ENCODE measurements around the gene BABAM2.

BABAM2 gene

GRCh38 chr2:28178946-28179345 lies 288.4 kb downstream of the BABAM2 start:
- no peaks in the 10 kb centered on the region for H3K27me3 ChIP-seq (replicated peaks; ENCODE audit: insufficient read depth, low read length)
- no peaks in the 10 kb centered on the region for H3K79me2 ChIP-seq (ENCODE audit: low read length)
- TF ChIP-seq EZH2 (optimal IDR thresholded peaks at IDR 0.05; ENCODE audit: low read depth, low read length) (no peak), EZH2phosphoT487 (IDR thresholded peaks at IDR 0.05; ENCODE audit: low read length) (no peak)
- TF ChIP-seq, protein P1, sequence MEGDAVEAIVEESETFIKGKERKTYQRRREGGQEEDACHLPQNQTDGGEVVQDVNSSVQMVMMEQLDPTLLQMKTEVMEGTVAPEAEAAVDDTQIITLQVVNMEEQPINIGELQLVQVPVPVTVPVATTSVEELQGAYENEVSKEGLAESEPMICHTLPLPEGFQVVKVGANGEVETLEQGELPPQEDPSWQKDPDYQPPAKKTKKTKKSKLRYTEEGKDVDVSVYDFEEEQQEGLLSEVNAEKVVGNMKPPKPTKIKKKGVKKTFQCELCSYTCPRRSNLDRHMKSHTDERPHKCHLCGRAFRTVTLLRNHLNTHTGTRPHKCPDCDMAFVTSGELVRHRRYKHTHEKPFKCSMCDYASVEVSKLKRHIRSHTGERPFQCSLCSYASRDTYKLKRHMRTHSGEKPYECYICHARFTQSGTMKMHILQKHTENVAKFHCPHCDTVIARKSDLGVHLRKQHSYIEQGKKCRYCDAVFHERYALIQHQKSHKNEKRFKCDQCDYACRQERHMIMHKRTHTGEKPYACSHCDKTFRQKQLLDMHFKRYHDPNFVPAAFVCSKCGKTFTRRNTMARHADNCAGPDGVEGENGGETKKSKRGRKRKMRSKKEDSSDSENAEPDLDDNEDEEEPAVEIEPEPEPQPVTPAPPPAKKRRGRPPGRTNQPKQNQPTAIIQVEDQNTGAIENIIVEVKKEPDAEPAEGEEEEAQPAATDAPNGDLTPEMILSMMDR (IDR thresholded peaks at IDR 0.05; ENCODE audit: low read length): no peak
- no peak overlapping the region for H3K9ac ChIP-seq (ENCODE audit: low read length)
- no peaks in the 10 kb centered on the region for H3K9me3 ChIP-seq (replicated peaks; ENCODE audit: insufficient read depth, low read length)
- no peaks in the 10 kb centered on the region for H3K36me3 ChIP-seq (replicated peaks; ENCODE audit: insufficient read depth, low read length)
- no peaks in the 10 kb centered on the region for H3K4me1 ChIP-seq (ENCODE audit: low read length)
- H3F3A ChIP-seq (ENCODE audit: insufficient read depth, low read length): no peaks in the 10 kb centered on the region
- no peaks in the 10 kb centered on the region for H4K20me1 ChIP-seq (ENCODE audit: insufficient read depth, low read length)
- H3K4me2 ChIP-seq (ENCODE audit: low read depth, low read length): no peak overlapping the region
- no peaks in the 10 kb centered on the region for H3K9me2 ChIP-seq (replicated peaks; ENCODE audit: insufficient read depth, low read length)
- no peak for DNase-seq
- H3K4me3 ChIP-seq (ENCODE audit: low read length): no peak overlapping the region
- H3K27ac ChIP-seq (ENCODE audit: low read length): no peak overlapping the region
- no peak overlapping the region for H2AFZ ChIP-seq (ENCODE audit: low read length)

GRCh38 chr2:28181801-28182200 lies 291.3 kb downstream of the BABAM2 start:
- Histone ChIP-seq H2AFZ (ENCODE audit: low read length) (no peak overlapping the region), H3K27me3 (replicated peaks; ENCODE audit: insufficient read depth, low read length) (no peaks in the 10 kb centered on the region), H3K27ac (ENCODE audit: low read length) (no peak overlapping the region), H3K9me2 (replicated peaks; ENCODE audit: insufficient read depth, low read length) (no peaks in the 10 kb centered on the region), H3K4me3 (ENCODE audit: low read length) (no peak overlapping the region), H3K9ac (ENCODE audit: low read length) (no peak overlapping the region), H3K36me3 (replicated peaks; ENCODE audit: insufficient read depth, low read length) (no peaks in the 10 kb centered on the region), H3F3A (ENCODE audit: insufficient read depth, low read length) (no peaks in the 10 kb centered on the region), H3K4me2 (ENCODE audit: low read depth, low read length) (no peak overlapping the region), H3K4me1 (ENCODE audit: low read length) (no peaks in the 10 kb centered on the region), H4K20me1 (ENCODE audit: insufficient read depth, low read length) (no peaks in the 10 kb centered on the region), H3K79me2 (ENCODE audit: low read length) (no peaks in the 10 kb centered on the region), H3K9me3 (replicated peaks; ENCODE audit: insufficient read depth, low read length) (no peaks in the 10 kb centered on the region)
- no peak for TF ChIP-seq EZH2phosphoT487 (IDR thresholded peaks at IDR 0.05; ENCODE audit: low read length)
- TF ChIP-seq, protein P1 (IDR thresholded peaks at IDR 0.05; ENCODE audit: low read length): no peak
- no peak for DNase-seq

- Histone ChIP-seq H3K9ac (ENCODE audit: low read length) (no peak overlapping the region), H2AFZ (ENCODE audit: low read length) (no peak overlapping the region)
Observed at GRCh38 chr2:28182348-28182747, 291.8 kb downstream of the BABAM2 start.

More at GRCh38 chr2:28182348-28182747, 291.8 kb downstream of the BABAM2 start:
- no peaks in the 10 kb centered on the region for H3K9me3 ChIP-seq (replicated peaks; ENCODE audit: insufficient read depth, low read length)
- H3K27me3 ChIP-seq (replicated peaks; ENCODE audit: insufficient read depth, low read length): no peaks in the 10 kb centered on the region
- no peaks in the 10 kb centered on the region for H3K9me2 ChIP-seq (replicated peaks; ENCODE audit: insufficient read depth, low read length)
- H3K4me3 ChIP-seq (ENCODE audit: low read length): no peak overlapping the region
- H3F3A ChIP-seq (ENCODE audit: insufficient read depth, low read length): no peaks in the 10 kb centered on the region
- DNase-seq: no peak
- H3K79me2 ChIP-seq (ENCODE audit: low read length): no peaks in the 10 kb centered on the region
- H3K36me3 ChIP-seq (replicated peaks; ENCODE audit: insufficient read depth, low read length): no peaks in the 10 kb centered on the region
- TF ChIP-seq, protein P1 (IDR thresholded peaks at IDR 0.05; ENCODE audit: low read length): no peak
- TF ChIP-seq EZH2 (optimal IDR thresholded peaks at IDR 0.05; ENCODE audit: low read depth, low read length): no peak
- no peak for TF ChIP-seq EZH2phosphoT487 (IDR thresholded peaks at IDR 0.05; ENCODE audit: low read length)
- no peak overlapping the region for H3K4me2 ChIP-seq (ENCODE audit: low read depth, low read length)
- H3K27ac ChIP-seq (ENCODE audit: low read length): no peak overlapping the region
- no peaks in the 10 kb centered on the region for H4K20me1 ChIP-seq (ENCODE audit: insufficient read depth, low read length)
- no peaks in the 10 kb centered on the region for H3K4me1 ChIP-seq (ENCODE audit: low read length)
